Measurements from ENCODE around the gene SLC51A. TPM values are rescaled to one million over a fixed set of nuclear protein-coding genes. Genes with fewer than 3 reads are reported as not detected.
"Not testable (repeated sequence)": the region's sequence is repeated elsewhere in the genome, so short reads cannot be mapped to it uniquely, and the experiment has no call there.

The SLC51A gene
- polyA plus RNA-seq, 3 donors, result 10.3 to 10.7 (median 10.4) TPM

- DNase-seq (ENCODE audit: low read depth in 3 of 3, low spot score in 2 of 3), result no peak
These were observed 20.9 kb downstream of the SLC51A start for GRCh38 chr3:196237203-196237602.

DNA sequence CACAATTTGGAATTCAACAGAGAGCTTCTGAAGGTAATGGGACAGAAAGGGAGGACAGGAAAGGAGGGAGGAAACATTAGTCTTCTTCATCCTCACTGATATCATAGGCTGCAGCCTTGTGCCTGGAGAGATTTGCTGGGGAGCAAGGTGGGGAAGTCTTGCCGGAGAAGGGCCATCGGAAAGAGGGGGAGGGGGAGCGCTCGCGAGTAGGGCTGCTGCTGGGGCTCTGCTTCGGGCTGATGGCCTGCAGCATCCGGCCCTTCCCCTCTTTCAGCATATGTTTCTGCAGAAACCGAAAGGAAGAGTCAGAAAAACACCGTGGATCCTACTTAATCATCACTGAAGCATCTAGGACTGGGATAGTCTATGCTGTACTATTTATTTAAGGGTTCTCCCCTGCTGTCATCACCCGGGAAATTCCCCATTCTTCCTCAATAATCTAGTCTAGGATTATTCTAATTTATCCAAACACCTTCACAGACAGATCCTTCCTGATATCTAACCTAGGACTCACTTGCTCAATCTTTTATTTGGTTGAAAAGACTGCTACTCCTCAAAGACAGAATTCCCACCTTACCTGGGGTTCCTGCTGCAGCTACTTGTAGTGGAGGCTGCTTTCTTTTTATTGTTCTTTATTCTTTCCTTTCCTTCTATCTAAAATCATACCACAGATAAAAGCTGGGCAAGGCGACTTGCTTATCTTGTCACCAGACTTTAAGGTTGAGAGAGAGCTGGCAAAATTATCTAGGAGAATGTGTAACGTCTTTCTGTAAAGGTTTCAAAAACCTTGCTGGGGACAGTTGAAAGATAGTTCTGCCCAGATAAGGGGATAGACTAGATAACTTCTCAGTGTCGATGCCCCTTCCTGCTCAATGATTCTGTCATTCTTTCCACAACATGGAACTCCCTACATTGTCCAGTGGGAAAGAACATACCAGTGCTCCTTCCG is 22.6 kb downstream of the SLC51A start:
- DNase-seq (ENCODE audit: low read depth in 3 of 3, low spot score in 2 of 3), result no peak

GRCh38 chr3:196240424-196240823 is 24.1 kb downstream of the SLC51A start:
- DNase-seq (ENCODE audit: low read depth in 3 of 3, low spot score in 2 of 3), result no peak

DNA sequence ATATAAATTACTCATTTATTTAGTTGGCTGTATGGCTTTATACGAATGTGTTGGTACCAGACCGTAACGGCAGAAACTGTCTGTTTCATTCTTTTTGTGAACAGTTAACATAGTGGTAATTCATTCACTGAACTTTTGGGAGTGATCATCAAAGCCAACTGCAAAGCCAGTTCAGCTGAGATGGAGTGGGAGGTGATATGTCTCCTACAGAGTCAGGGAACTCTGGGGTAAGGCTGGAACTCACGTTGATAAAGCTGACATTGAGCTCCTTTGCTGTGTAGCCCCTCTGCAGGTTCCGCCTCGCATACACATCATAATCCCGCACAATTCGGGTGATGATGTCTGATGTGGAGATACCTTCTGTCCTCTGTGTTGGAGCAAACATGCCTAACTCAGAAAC is 25.4 kb downstream of the SLC51A start:
- no peak for DNase-seq (ENCODE audit: low read depth in 3 of 3, low spot score in 2 of 3)

DNA sequence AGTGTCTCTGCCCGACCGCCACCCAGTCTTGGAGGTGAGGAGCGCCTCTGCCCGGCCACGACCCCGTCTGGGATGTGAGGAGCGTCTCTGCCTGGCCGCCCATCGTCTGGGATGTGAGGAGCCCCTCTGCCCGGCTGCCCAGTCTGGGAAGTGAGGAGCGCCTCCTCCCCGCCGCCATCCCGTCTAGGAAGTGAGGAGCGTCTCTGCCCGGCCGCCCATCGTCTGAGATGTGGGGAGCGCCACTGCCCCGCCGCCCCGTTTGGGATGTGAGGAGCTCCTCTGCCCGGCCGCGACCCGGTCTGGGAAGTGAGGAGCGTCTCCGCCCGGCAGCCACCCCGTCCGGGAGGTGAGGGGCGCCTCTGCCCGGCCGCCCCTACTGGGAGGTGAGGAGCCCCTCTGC is 27.8 kb downstream of the SLC51A start:
- not testable (repeated sequence) for DNase-seq (ENCODE audit: low read depth in 3 of 3, low spot score in 2 of 3)

DNA sequence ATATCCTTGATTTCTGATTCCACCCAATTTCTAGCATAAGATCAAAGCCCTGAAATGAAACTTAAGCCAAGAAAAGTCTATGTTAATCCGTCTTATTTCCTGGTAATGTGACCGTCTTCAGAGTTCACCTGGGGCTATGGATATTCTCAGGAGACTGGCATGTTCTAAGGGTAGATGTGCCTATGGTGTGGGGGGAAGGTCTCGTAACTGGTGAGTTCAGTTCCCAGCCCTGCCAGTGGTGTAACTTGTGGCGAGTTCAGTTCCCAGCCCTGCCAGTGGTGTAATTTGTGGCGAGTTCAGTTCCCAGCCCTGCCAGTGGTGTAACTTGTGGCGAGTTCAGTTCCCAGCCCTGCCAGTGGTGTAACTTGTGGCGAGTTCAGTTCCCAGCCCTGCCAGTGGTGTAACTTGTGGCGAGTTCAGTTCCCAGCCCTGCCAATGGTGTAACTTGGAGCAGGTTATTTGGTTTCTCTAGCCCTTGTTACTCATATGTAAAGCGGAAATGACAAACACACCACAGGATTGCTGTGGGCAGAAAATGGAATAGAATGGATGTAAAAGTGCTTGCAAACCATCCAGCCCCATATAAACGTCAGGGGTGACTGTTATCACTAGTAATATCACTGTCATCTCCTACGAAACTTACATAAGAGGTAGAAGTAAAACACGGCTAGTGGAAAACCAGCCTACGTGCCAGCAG is 30.4 kb downstream of the SLC51A start:
- no peak for DNase-seq (ENCODE audit: low read depth in 3 of 3, low spot score in 2 of 3)

GRCh38 chr3:196251918-196252317 is 35.6 kb downstream of the SLC51A start:
- no peak for DNase-seq (ENCODE audit: low read depth in 3 of 3, low spot score in 2 of 3)

DNA sequence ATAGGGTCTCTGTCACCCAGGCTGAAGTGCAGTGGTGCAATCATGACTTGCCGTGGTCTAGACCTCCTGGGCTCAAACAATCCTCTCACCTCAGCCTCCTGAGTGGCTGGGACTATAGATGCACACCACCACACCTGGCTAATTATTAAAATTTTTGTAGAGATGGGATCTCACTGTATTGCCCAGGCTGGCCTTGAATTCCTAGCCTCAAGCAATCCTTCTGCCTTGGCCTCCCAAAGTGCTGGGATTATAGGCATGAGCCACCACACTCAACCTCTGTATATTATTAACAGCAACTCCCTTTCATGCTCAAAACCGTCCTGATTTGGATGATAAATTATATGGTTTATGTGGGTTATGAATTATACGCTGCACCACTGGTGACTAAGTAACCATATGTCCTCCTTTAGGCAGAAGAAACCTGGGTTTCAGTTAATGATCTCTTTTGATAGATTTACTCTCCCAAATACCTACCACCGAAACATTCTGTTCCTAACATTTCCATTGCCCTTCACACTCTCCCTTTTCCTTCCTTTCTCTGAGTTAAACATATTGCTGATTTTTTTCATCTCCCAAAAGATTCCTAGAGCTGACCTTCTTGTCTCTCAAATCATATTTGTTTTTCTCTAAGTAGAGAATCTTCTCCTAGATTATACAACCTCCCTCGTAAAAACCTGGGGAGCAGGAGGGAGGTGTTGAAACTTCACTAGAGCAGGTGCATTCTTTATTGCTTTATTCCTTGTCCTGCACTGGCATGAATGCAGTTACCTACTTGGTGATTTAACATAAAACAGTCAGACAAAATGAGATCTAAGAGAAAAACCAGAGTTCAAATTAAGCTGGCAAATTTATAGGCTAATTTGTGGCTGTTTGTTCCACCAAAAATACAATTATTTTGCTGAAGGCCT is 38.3 kb downstream of the SLC51A start:
- DNase-seq (ENCODE audit: low read depth in 3 of 3, low spot score in 2 of 3), result no peak

DNA sequence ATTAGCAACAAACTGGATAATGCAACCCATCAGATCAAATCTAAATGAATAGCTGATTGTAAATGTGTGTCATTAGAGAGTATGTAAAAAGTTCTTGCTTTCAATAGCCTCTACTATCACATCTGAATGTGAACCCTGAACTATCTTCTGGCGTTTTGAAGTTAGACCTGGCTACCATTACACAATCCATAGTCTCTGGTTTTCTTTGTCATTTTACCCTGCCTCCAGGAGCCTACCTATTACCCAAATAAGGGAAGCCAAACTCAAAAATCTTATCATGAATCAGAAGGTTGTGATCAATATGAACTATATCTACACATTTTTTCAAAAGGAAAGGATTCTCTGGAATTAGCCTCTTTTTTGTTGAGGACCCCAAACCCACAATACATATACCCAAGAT is 39.4 kb downstream of the SLC51A start:
- DNase-seq (ENCODE audit: low read depth in 3 of 3, low spot score in 2 of 3), result no peak

DNA sequence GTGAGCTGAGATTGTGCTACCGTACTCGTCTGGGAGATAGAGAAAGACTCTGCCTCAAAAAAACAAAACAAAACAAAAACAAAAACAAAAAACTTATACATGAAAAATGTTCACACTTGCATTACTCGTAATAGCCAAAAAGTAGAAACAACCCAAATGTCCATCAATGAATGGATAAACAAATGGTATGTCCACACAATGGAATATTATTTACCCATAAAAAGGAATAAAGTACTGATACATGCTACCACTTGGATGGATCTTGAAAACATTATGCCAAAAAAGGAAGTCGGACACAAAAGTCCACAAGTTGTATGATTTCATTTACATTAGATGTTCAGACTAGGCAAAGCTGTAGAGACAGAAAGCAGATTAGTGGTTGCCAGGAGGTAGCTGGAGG is 44.5 kb downstream of the SLC51A start:
- DNase-seq (ENCODE audit: low read depth in 3 of 3, low spot score in 2 of 3), result no peak

- no peak for DNase-seq (ENCODE audit: low read depth in 3 of 3, low spot score in 2 of 3)
These were observed 47.5 kb downstream of the SLC51A start for GRCh38 chr3:196263819-196264218.

DNA sequence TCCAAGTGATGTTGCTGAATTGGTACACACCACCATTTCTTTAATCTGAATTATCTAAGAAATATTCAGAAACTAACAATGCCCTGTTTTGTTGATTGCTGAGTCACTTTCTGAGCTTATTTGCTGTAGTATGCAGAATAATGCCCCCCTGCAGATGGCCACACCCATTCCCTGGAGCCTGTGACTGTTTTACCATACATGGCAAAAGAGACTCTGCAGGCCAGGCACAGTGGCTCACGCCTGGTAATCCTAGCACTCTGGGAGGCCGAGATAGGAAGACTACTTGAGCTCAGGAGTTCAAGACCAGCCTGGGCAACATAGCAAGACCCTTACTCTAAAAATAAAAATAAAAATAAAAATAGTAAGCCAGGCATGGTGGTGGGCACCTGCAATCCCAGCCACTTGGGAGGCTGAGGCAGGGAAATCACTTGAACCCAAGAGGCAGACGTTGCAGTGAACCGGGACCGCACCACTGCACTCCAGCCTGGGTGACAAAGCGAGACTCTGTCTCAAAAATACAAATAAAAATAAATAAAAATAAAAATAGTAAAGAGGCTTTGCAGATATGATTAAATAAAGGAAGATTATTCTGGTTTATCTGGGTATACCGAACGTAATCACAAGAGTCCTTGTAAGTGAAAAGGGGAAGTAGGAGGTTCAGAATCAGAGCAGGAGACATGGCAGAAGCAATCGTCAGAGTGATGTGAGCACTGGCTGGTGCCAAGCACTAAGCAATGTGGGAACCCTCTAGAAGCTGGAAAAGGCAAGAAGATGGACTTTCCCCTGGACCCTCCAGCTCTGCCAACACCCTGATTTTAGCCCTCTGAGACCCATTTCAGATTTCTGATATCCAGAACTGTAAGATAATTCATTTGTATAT is 52.2 kb downstream of the SLC51A start:
- no peak for DNase-seq (ENCODE audit: low read depth in 3 of 3, low spot score in 2 of 3)

DNA sequence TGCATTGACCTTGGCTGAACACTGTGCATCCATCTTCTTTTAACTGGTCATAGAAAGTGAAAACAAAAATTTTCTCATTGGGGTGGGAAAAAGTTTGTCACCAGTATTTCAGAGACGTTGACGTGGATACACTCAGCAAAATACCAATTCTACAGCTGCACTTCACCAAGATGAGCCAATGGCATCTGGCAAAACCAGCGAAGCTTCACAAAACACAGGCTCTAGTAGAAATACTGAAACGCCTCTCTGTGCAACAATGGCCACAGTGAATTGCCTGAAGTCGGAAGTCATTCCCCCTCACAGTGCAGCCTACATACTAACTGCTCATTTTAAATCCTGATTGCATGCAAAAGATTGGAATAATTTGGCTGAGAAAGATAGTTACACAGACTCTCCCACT is 54.2 kb downstream of the SLC51A start:
- no peak for DNase-seq (ENCODE audit: low read depth in 3 of 3, low spot score in 2 of 3)

GRCh38 chr3:196272826-196273225 is 56.5 kb downstream of the SLC51A start:
- no peak for DNase-seq (ENCODE audit: low read depth in 3 of 3, low spot score in 2 of 3)

- no peak for DNase-seq (ENCODE audit: low read depth in 3 of 3, low spot score in 2 of 3)
These were observed 57.3 kb downstream of the SLC51A start for GRCh38 chr3:196273655-196274054.

- DNase-seq (ENCODE audit: low read depth in 3 of 3, low spot score in 2 of 3), result no peak
These were observed 58.3 kb downstream of the SLC51A start for GRCh38 chr3:196274585-196274984.

DNA sequence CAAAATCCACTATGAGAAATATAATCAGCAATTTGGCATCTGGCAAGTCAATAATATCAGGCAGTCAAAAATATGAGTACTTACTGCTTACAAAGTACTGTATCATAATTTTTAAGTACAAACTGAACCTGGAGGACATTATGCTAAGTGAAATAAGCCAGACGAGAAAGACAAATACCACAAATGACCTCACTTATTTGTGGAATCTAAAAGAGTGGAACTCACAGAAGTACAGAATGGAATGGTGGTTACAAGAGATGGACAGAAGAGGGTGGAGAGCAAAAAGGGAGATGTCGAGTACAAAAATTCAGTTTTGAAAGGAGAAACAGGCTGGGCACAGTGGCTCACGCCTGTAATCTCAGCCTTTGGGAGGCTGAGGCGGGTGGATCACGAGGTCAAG is 58.8 kb downstream of the SLC51A start:
- DNase-seq (ENCODE audit: low read depth in 3 of 3, low spot score in 2 of 3), result no peak

DNA sequence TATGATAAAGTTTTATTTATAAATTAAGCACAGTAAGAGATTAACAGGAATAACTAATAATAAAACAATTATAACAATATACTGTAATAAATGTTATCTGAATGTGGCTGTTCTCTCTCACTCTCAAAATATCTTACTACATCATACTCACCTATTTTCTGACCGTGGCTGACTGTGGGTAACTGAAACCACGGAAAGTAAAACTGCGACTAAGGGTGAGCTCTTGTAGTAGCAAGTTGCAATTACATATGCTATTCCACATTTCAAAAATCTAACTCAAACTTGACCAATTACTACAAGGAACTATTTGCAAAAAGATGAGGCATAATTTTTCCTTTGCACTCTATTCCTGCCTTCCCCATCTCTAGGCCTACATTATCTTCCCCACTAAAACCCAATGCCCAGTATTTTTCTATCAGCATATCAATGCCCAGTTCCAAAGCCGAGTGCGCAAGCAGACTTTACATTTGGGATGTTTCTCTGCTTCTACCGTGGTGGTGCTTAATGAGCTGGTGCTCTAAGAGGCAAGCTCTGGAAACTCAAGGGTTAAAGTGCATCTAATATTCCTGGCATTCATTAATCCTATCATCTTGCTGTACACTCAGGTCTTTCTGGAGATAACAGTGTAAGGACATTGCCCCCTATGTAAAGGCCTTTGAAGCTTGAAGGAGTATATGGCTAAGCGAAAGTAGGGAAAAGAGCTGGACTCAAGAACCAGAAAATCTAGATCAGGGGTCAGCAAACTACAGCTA is 64.5 kb downstream of the SLC51A start:
- DNase-seq (ENCODE audit: low read depth in 3 of 3, low spot score in 2 of 3), result no peak

GRCh38 chr3:196281962-196282361 is 65.6 kb downstream of the SLC51A start:
- DNase-seq (ENCODE audit: low read depth in 3 of 3, low spot score in 2 of 3), result no peak
